Esophagus (tissue), 2 donors: ENCODE results near the gene GPR87. TPM values are rescaled to one million over a fixed set of nuclear protein-coding genes. Genes with fewer than 3 reads are reported as not detected.
A peak's percentile ranks its signal among the peaks of the same experiment; 100 is the strongest.

ENCODE experiments used
- H3K27ac ChIP-seq, 2 donors: one replicate each; pipeline ENCODE4 v1.5.1; 2013; ENCODE audit warnings: low read depth in 2 of 2, mild to moderate bottlenecking in 2 of 2, inconsistent platforms in 1 of 2, low read length in 1 of 2, moderate library complexity in 1 of 2
- H3K27me3 ChIP-seq, 2 donors: one replicate each; pipeline ENCODE4 v1.6.1; 2013; ENCODE audit warnings: low read length in 2 of 2, control low read depth in 1 of 2, mild to moderate bottlenecking in 1 of 2; ENCODE audit not compliant: insufficient read depth in 2 of 2, control insufficient read depth in 1 of 2
- H3K36me3 ChIP-seq, 2 donors: one replicate each; pipeline ENCODE4 v1.6.1; 2013; ENCODE audit warnings: low read length in 1 of 2; ENCODE audit not compliant: control insufficient read depth in 2 of 2, insufficient read depth in 2 of 2
- H3K4me1 ChIP-seq, 2 donors: one replicate each; pipeline ENCODE4 v1.6.1; 2013; ENCODE audit warnings: low read length in 1 of 2; ENCODE audit not compliant: control insufficient read depth in 2 of 2, insufficient read depth in 2 of 2
- H3K4me3 ChIP-seq, 2 donors: one replicate each; pipeline ENCODE4 v1.5.1; 2013; ENCODE audit warnings: low read length in 2 of 2, mild to moderate bottlenecking in 2 of 2, low read depth in 1 of 2, moderate library complexity in 1 of 2
- H3K9me3 ChIP-seq, 2 donors: one replicate each; pipeline ENCODE4 v1.6.1; 2013; ENCODE audit warnings: mild to moderate bottlenecking in 2 of 2, low read depth in 1 of 2, low read length in 1 of 2, moderate library complexity in 1 of 2; ENCODE audit not compliant: control insufficient read depth in 2 of 2, insufficient read depth in 1 of 2
- WGBS, 2 donors: extraction: QIAGEN DNeasy Blood & Tissue Kit; methylation state at CpG; one replicate each; pipeline ENCODE4 v1.1.7; 2013; 5-methylcytosine and 5-hydroxymethylcytosine counted together
- polyA plus RNA-seq, 2 donors: library from polyadenylated mRNA; stranded (reverse); fragments of 200-250 nt; gene quantifications; one replicate each; pipeline ENCODE4 v1.2.3, GENCODE V29; 2013
- donor health status: healthy with polysubstance abuse.
- donor health status: Bipolar disorder and iron deficiency.

Gene GPR87
- polyA plus RNA-seq, 2 donors: 50.2 to 75.3 TPM

GRCh38 chr3:151318991-151319390 is 2.4 kb upstream of the GPR87 start:
- Histone ChIP-seq H3K4me3 (no peak overlapping the region), H3K36me3 (no peaks in the 10 kb centered on the region), H3K9me3 (no peaks in the 10 kb centered on the region), H3K4me1 (peaks cover 0 to 2% of the 10 kb centered on the region in 2 donors), H3K27me3 (no peaks in the 10 kb centered on the region), H3K27ac (peak overlapping the region; percentile 65 to 72)
- 50 to 62% methylated on average over 7 of the region's 7 CpGs for WGBS, 2 donors

GRCh38 chr3:151318313-151318712 is 1.7 kb upstream of the GPR87 start:
- peak overlapping the region in 1 of 2 donors; percentile 72 for H3K27ac ChIP-seq
- H3K9me3 ChIP-seq: no peaks in the 10 kb centered on the region
- H3K4me1 ChIP-seq: peaks cover 0 to 2% of the 10 kb centered on the region in 2 donors
- H3K4me3 ChIP-seq: no peak overlapping the region
- H3K36me3 ChIP-seq: no peaks in the 10 kb centered on the region
- H3K27me3 ChIP-seq: no peaks in the 10 kb centered on the region

GRCh38 chr3:151315846-151316245 is 774 bp downstream of the GPR87 start:
- Histone ChIP-seq H3K4me1 (peaks cover 0 to 2% of the 10 kb centered on the region in 2 donors), H3K9me3 (no peaks in the 10 kb centered on the region), H3K27ac (peak overlapping the region; percentile 33 to 92), H3K27me3 (no peaks in the 10 kb centered on the region), H3K4me3 (peak overlapping the region in 1 of 2 donors; percentile 71), H3K36me3 (no peaks in the 10 kb centered on the region)
- WGBS, 2 donors: 43 to 62% methylated on average over 2 of the region's 2 CpGs

GRCh38 chr3:151315136-151315535 is 1.5 kb downstream of the GPR87 start:
- peak overlapping the region in 1 of 2 donors; percentile 53 for H3K27ac ChIP-seq

GRCh38 chr3:151314593-151314992 is 2.0 kb downstream of the GPR87 start:
- Histone ChIP-seq H3K4me3 (peak overlapping the region; percentile 7 to 71), H3K36me3 (no peaks in the 10 kb centered on the region), H3K27me3 (no peaks in the 10 kb centered on the region), H3K27ac (peak overlapping the region; percentile 53 to 76), H3K4me1 (no peaks in the 10 kb centered on the region), H3K9me3 (no peaks in the 10 kb centered on the region)
- 69 to 86% methylated on average over 5 of the region's 5 CpGs for WGBS, 2 donors

More at GRCh38 chr3:151315136-151315535, 1.5 kb downstream of the GPR87 start:
- Histone ChIP-seq H3K27me3 (no peaks in the 10 kb centered on the region), H3K36me3 (no peaks in the 10 kb centered on the region), H3K9me3 (no peaks in the 10 kb centered on the region), H3K4me1 (no peaks in the 10 kb centered on the region), H3K4me3 (peak overlapping the region in 1 of 2 donors; percentile 71)
- 54 to 57% methylated on average over 2 of the region's 2 CpGs for WGBS, 2 donors

GRCh38 chr3:151314137-151314536 is 2.5 kb downstream of the GPR87 start:
- no peaks in the 10 kb centered on the region for H3K9me3 ChIP-seq
- H3K36me3 ChIP-seq: peaks cover 0 to 3% of the 10 kb centered on the region in 2 donors
- WGBS, 2 donors: 76 to 79% methylated on average over 2 of the region's 2 CpGs
- H3K27me3 ChIP-seq: no peaks in the 10 kb centered on the region
- no peaks in the 10 kb centered on the region for H3K4me1 ChIP-seq
- peak overlapping the region in 1 of 2 donors; percentile 71 for H3K4me3 ChIP-seq
- H3K27ac ChIP-seq: peak overlapping the region in 1 of 2 donors; percentile 5

GRCh38 chr3:151312972-151313371 is 3.6 kb downstream of the GPR87 start:
- H3K4me1 ChIP-seq: no peaks in the 10 kb centered on the region
- 82 to 86% methylated on average over 3 of the region's 3 CpGs for WGBS, 2 donors
- no peaks in the 10 kb centered on the region for H3K27me3 ChIP-seq
- no peaks in the 10 kb centered on the region for H3K9me3 ChIP-seq
- H3K36me3 ChIP-seq: peaks cover 0 to 3% of the 10 kb centered on the region in 2 donors
- H3K27ac ChIP-seq: no peak overlapping the region
- H3K4me3 ChIP-seq: no peak overlapping the region

GRCh38 chr3:151309566-151309965 is 7.1 kb downstream of the GPR87 start:
- H3K27me3 ChIP-seq: no peaks in the 10 kb centered on the region
- no peak overlapping the region for H3K27ac ChIP-seq
- no peaks in the 10 kb centered on the region for H3K9me3 ChIP-seq
- peaks cover 4 to 5% of the 10 kb centered on the region in 2 donors for H3K4me1 ChIP-seq
- 97% methylated on average over 2 of the region's 2 CpGs for WGBS, 2 donors
- H3K36me3 ChIP-seq: peaks cover 0 to 3% of the 10 kb centered on the region in 2 donors
- no peak overlapping the region for H3K4me3 ChIP-seq

GRCh38 chr3:151307583-151308488 is 8.8 kb downstream of the GPR87 start:
- WGBS, 2 donors: 70 to 82% methylated on average over 1 of the region's 1 CpG
- Histone ChIP-seq H3K36me3 (peaks cover 0 to 3% of the 10 kb centered on the region in 2 donors), H3K4me3 (no peak overlapping the region), H3K27ac (peak overlapping the region; percentile 62 to 93), H3K9me3 (no peaks in the 10 kb centered on the region), H3K27me3 (no peaks in the 10 kb centered on the region), H3K4me1 (peaks cover 4 to 5% of the 10 kb centered on the region in 2 donors)
